Calu3 (cell line): ENCODE measurements around the gene ERC2. TPM values are rescaled to one million over a fixed set of nuclear protein-coding genes. Genes with fewer than 3 reads are reported as not detected.

Experiments used
- BruUV-seq: library from RNA; stranded (reverse); fragments of 400-500 nt; replicated peaks from 2 replicates; lab custom pipeline; 2021; lab: Mats Ljungman, UMichigan
- CTCF ChIA-PET: fragments of 300-600 bp; sonication (Branson Sonifier 250); formaldehyde crosslinking; loops from one replicate; lab custom pipeline; 2022; ENCODE audit warnings: antibody characterized with exemption; lab: Charles Lee
- DNase-seq: peaks from one replicate; pipeline ENCODE4 v3.0.0; 2022
- H3K27ac Mint-ChIP-seq: one replicate; pipeline ENCODE4 v1.8.0; 2022; ENCODE audit warnings: mixed read lengths; ENCODE audit not compliant: unreplicated experiment
- H3K27me3 Mint-ChIP-seq: one replicate; pipeline ENCODE4 v1.8.0; 2022; ENCODE audit warnings: mixed read lengths; ENCODE audit not compliant: unreplicated experiment
- H3K36me3 Mint-ChIP-seq: one replicate; pipeline ENCODE4 v1.8.0; 2022; ENCODE audit warnings: mild to moderate bottlenecking, moderate library complexity, mixed read lengths; ENCODE audit not compliant: insufficient read depth, unreplicated experiment
- H3K4me1 Mint-ChIP-seq: one replicate; pipeline ENCODE4 v1.8.0; 2022; ENCODE audit warnings: mild to moderate bottlenecking, low read depth, mixed read lengths; ENCODE audit not compliant: unreplicated experiment
- H3K4me3 Mint-ChIP-seq: one replicate; pipeline ENCODE4 v1.8.0; 2022; ENCODE audit warnings: mild to moderate bottlenecking, low read depth, moderate library complexity, mixed read lengths; ENCODE audit not compliant: unreplicated experiment
- H3K9me3 Mint-ChIP-seq: one replicate; pipeline ENCODE4 v1.8.0; 2022; ENCODE audit warnings: low read depth, mixed read lengths; ENCODE audit not compliant: unreplicated experiment
- CTCF ChIP-seq: fragments of 200-600 bp; IDR thresholded peaks from one replicate; pipeline ENCODE4 v1.8.0; 2022; ENCODE audit warnings: antibody characterized with exemption; ENCODE audit not compliant: unreplicated experiment
- intact Hi-C: fragments of 100-400 bp; cut with micrococcal nuclease; formaldehyde crosslinking; loops from one replicate; pipeline ENCODE4 v1.10.0; 2022; ENCODE audit not compliant: unreplicated experiment
- total RNA-seq: library from RNA; stranded (reverse); gene quantifications from 2 replicates; pipeline ENCODE4 v1.2.3, GENCODE V29; 2022

Gene ERC2
- total RNA-seq, 1 experiment from 2014 or later, result 0.73 TPM

GRCh38 chr3:55857633-55858032 lies 610.6 kb downstream of the ERC2 start:
- no TSS peak for BruUV-seq
- no peak for DNase-seq
- no peak for TF ChIP-seq CTCF
- no peaks in the 10 kb centered on the region for H3K27me3 Mint-ChIP-seq
- no peaks in the 10 kb centered on the region for H3K36me3 Mint-ChIP-seq
- H3K4me1 Mint-ChIP-seq, result no peaks in the 10 kb centered on the region
- intact Hi-C loops, result no loop called here
- CTCF ChIA-PET, result no interaction called here
- peaks cover 7% of the 10 kb centered on the region for H3K9me3 Mint-ChIP-seq
- H3K27ac Mint-ChIP-seq, result no peak overlapping the region
- no peak overlapping the region for H3K4me3 Mint-ChIP-seq

GRCh38 chr3:55855311-55855710 lies 613.0 kb downstream of the ERC2 start:
- no peaks in the 10 kb centered on the region for H3K36me3 Mint-ChIP-seq
- no peak for DNase-seq
- no TSS peak for BruUV-seq
- peaks cover 6% of the 10 kb centered on the region for H3K9me3 Mint-ChIP-seq
- no peak for TF ChIP-seq CTCF
- no peak overlapping the region for H3K27ac Mint-ChIP-seq
- intact Hi-C loops, result no loop called here
- CTCF ChIA-PET, result no interaction called here
- no peaks in the 10 kb centered on the region for H3K4me1 Mint-ChIP-seq
- H3K27me3 Mint-ChIP-seq, result no peaks in the 10 kb centered on the region
- H3K4me3 Mint-ChIP-seq, result no peak overlapping the region

GRCh38 chr3:55854494-55854893 lies 613.8 kb downstream of the ERC2 start:
- intact Hi-C loops, result no loop called here
- no peak for DNase-seq
- BruUV-seq, result no TSS peak
- CTCF ChIA-PET, result no interaction called here
- H3K9me3 Mint-ChIP-seq, result peaks cover 8% of the 10 kb centered on the region
- H3K4me1 Mint-ChIP-seq, result no peaks in the 10 kb centered on the region
- H3K4me3 Mint-ChIP-seq, result no peak overlapping the region
- no peak overlapping the region for H3K27ac Mint-ChIP-seq
- TF ChIP-seq CTCF, result no peak
- no peaks in the 10 kb centered on the region for H3K27me3 Mint-ChIP-seq
- H3K36me3 Mint-ChIP-seq, result no peaks in the 10 kb centered on the region

DNA sequence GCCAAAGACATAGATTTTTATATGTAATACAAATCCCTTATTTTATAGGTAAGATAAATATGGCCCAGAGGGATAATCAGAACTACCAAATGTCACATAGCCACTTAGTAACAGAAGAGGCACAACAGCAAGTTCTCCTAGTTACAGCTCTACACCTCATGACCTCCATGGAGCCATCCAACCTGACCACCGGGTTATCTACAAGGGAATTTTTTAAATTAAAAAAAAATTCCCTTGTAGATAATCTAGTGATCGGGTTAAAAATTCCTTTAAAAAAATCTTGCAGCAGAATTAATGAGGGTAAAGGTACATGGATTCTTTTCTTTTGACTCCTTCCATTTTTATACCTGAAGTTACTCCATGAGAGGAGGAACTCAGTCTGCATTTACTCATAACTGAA lies 615.9 kb downstream of the ERC2 start:
- Mint-ChIP-seq H3K27me3 (no peaks in the 10 kb centered on the region), H3K27ac (no peak overlapping the region)
- no TSS peak for BruUV-seq

More for the DNA sequence above, 615.9 kb downstream of the ERC2 start:
- Mint-ChIP-seq H3K9me3 (peaks cover 14% of the 10 kb centered on the region), H3K4me1 (no peaks in the 10 kb centered on the region), H3K36me3 (no peaks in the 10 kb centered on the region), H3K4me3 (no peak overlapping the region)
- DNase-seq, result no peak
- intact Hi-C loops, result no loop called here
- CTCF ChIA-PET, result no interaction called here
- no peak for TF ChIP-seq CTCF
